K562 (cell line): Measurements from ENCODE around the gene EFHB. TPM values are rescaled to one million over a fixed set of nuclear protein-coding genes. Genes with fewer than 3 reads are reported as not detected.

ENCODE experiments used
- BRD9 ChIP-seq: fragments of 450-650 bp; IDR thresholded peaks from 2 replicates; pipeline ENCODE4 v1.6.1; 2018; ENCODE audit warnings: low read depth; ENCODE audit not compliant: partially characterized antibody
- COPS2 ChIP-seq: fragments of 450-650 bp; conservative IDR thresholded peaks from 2 replicates; pipeline ENCODE4 v1.6.1; 2016; ENCODE audit warnings: mild to moderate bottlenecking, moderate library complexity
- FOXK2 ChIP-seq, 2 experiments: fragments of 450-650 bp; IDR thresholded peaks in 1 of 2; conservative IDR thresholded peaks in 1 of 2; 2 replicates each; pipeline ENCODE4 v1.6.1; 2016; ENCODE audit warnings: low read depth in 2 of 2, mild to moderate bottlenecking in 1 of 2
- FOXP4 ChIP-seq: sonication (generic); formaldehyde crosslinking; IDR thresholded peaks from 2 replicates; pipeline ENCODE4 v1.8.0; 2022; ENCODE audit warnings: mild to moderate bottlenecking, missing genetic modification reagents, borderline replicate concordance
- HDAC3 ChIP-seq: fragments of 450-650 bp; IDR thresholded peaks from 2 replicates; pipeline ENCODE4 v1.6.1; 2018; ENCODE audit warnings: borderline replicate concordance, mild to moderate bottlenecking, moderate library complexity; ENCODE audit not compliant: partially characterized antibody
- IRF2 ChIP-seq: sonication (generic); formaldehyde crosslinking; IDR thresholded peaks from 2 replicates; pipeline ENCODE4 v1.8.1; 2022; ENCODE audit warnings: mild to moderate bottlenecking, missing genetic modification reagents
- MED1 ChIP-seq: sonication (generic); formaldehyde crosslinking; IDR thresholded peaks from 2 replicates; pipeline ENCODE4 v1.8.1; 2023; ENCODE audit warnings: missing genetic modification reagents, borderline replicate concordance
- MXI1 ChIP-seq: IDR thresholded peaks from 2 replicates; pipeline ENCODE4 v1.6.1; 2011; ENCODE audit warnings: low read depth, mild to moderate bottlenecking, improper control_type of control experiment, low read length
- MYBL2 ChIP-seq, 2 experiments: fragments of 450-650 bp in 1 of 2; sonication (generic) in 1 of 2; formaldehyde crosslinking in 1 of 2; IDR thresholded peaks; 2 replicates each; pipeline versions ENCODE4 v1.6.1 to v1.8.1; 2017 to 2022; ENCODE audit warnings: borderline replicate concordance in 1 of 2, inconsistent platforms in 1 of 2, low read depth in 1 of 2, mild to moderate bottlenecking in 1 of 2, missing genetic modification reagents in 1 of 2, moderate library complexity in 1 of 2
- POLR2AphosphoS2 ChIP-seq: IDR thresholded peaks from 2 replicates; pipeline ENCODE4 v1.6.1; 2012; ENCODE audit warnings: low read length, improper control_type of control experiment
- POLR2AphosphoS5 ChIP-seq: IDR thresholded peaks from 2 replicates; pipeline ENCODE4 v1.6.1; 2011; ENCODE audit warnings: mild to moderate bottlenecking, low read depth, low read length, moderate library complexity; ENCODE audit not compliant: control insufficient read depth, insufficient read depth
- SIRT6 ChIP-seq: IDR thresholded peaks from one replicate; pipeline ENCODE4 v1.6.1; 2012; ENCODE audit warnings: low read depth, mild to moderate bottlenecking, control low read depth, inconsistent platforms, low read length, moderate library complexity
- ZEB2 ChIP-seq: fragments of 450-650 bp; IDR thresholded peaks from 2 replicates; pipeline ENCODE4 v1.6.1; 2016
- ZFP1 ChIP-seq: fragments of 450-650 bp; formaldehyde crosslinking; IDR thresholded peaks from 2 replicates; pipeline ENCODE4 v1.4.0; 2020; ENCODE audit warnings: mild to moderate bottlenecking, mixed read lengths
- ZNF280A ChIP-seq: fragments of 450-650 bp; IDR thresholded peaks from 2 replicates; pipeline ENCODE4 v1.6.1; 2018; ENCODE audit warnings: mild to moderate bottlenecking, low read depth; ENCODE audit not compliant: partially characterized antibody
- ZNF398 ChIP-seq: fragments of 250-450 bp; sonication (Bioruptor Pico); IDR thresholded peaks from 2 replicates; pipeline ENCODE4 v1.8.0; 2021; ENCODE audit warnings: moderate library complexity, mild to moderate bottlenecking, inconsistent platforms
- ZNF408 ChIP-seq: fragments of 250-450 bp; sonication (Bioruptor Pico); IDR thresholded peaks from 2 replicates; pipeline ENCODE4 v1.4.0; 2020; ENCODE audit warnings: low read depth, mild to moderate bottlenecking, moderate library complexity
- ZNF655 ChIP-seq: fragments of 250-450 bp; sonication (Bioruptor Pico); IDR thresholded peaks from 2 replicates; pipeline ENCODE4 v1.5.0; 2021
- ZNF79 ChIP-seq: fragments of 250-450 bp; sonication (Bioruptor Pico); IDR thresholded peaks from 2 replicates; pipeline ENCODE4 v1.4.0; 2020; ENCODE audit warnings: low read depth, mild to moderate bottlenecking, moderate library complexity
- polyA plus RNA-seq, 8 experiments: library from polyadenylated mRNA; depleted of rRNA in 4 of 8; stranded (reverse) in 5 of 8; unstranded in 3 of 8; fragments of >200 nt; fragmentation: Nextera tagmentation in 2 of 8; fragmentation: Illumina TruSeq in 1 of 8; extraction: Ambion mirVana in 2 of 8; extraction: Trizol in 1 of 8; gene quantifications; 2 replicates each; pipeline versions ENCODE4 v1.2.1 to v1.2.3, GENCODE V29; 2011 to 2014; ENCODE audit warnings: inconsistent platforms in 1 of 8, missing spikeins in 1 of 8
- total RNA-seq, 7 experiments: library from RNA; depleted of rRNA in 6 of 7; stranded (reverse); fragments of >200 nt in 6 of 7; fragmentation: Illumina TruSeq in 2 of 7; extraction: Trizol in 2 of 7; gene quantifications; 2 replicates each; pipeline versions ENCODE4 v1.2.1 to v1.2.3, GENCODE V29; 2011 to 2021; ENCODE audit warnings: low replicate concordance in 1 of 7

Gene EFHB
- total and polyA plus RNA-seq, 9 of the 15 experiments (the other 6 are each of a cell fraction or from before 2014, with no cell fraction given): 1.5 to 4.0 (median 1.8) TPM

- TF ChIP-seq ZFP1 (CRISPR knock-in tag) (no peak), MYBL2 (IDR thresholded peaks at IDR 0.05; ENCODE audit: low read depth) (peak; percentile 46; the same call in 1 of the 2 replicates), MYBL2 (CRISPR knock-in tag; IDR thresholded peaks at IDR 0.05; ENCODE audit: borderline replicate concordance) (no peak), ZNF408 (CRISPR knock-in tag) (no peak), BRD9 (peak; percentile 77), IRF2 (CRISPR knock-in tag) (no peak), ZNF398 (CRISPR knock-in tag) (no peak), POLR2AphosphoS2 (no peak), POLR2AphosphoS5 (no peak), FOXK2 (conservative IDR thresholded peaks at IDR 0.05 in 1 of 2, IDR thresholded peaks at IDR 0.05 in 1 of 2; ENCODE audit: low read depth in 2 of 2) (peak; percentile 19 to 62; a peak in 1 of 4 replicates), FOXP4 (CRISPR knock-in tag) (no peak), SIRT6 (no peak), HDAC3 (no peak), MXI1 (0 out of 2 replicates have a peak, but pooled peaks have one; percentile 34), ZEB2 (peak; percentile 65), ZNF655 (no peak), ZNF280A (no peak), COPS2 (no peak), ZNF79 (CRISPR knock-in tag) (no peak), MED1 (no peak)
Observed at GRCh38 chr3:19934098-19934566, at the start of gene EFHB (continued).
